Ascending aorta (tissue), 2 donors: Measurements from ENCODE around the gene CAMK2N1. TPM values are rescaled to one million over a fixed set of nuclear protein-coding genes. Genes with fewer than 3 reads are reported as not detected.

Experiments used
- DNase-seq, 2 donors: peaks; one replicate each; pipeline ENCODE4 v3.0.0-alpha.2; 2019; ENCODE audit warnings: low spot score in 2 of 2
- H3K27ac ChIP-seq, 2 donors: fragments of 200-600 bp; sonication (generic); one replicate each; pipeline ENCODE4 v1.5.1; 2016 to 2017; ENCODE audit warnings: mild to moderate bottlenecking in 1 of 2
- H3K27me3 ChIP-seq: fragments of 200-600 bp; sonication (generic); one replicate; pipeline ENCODE4 v1.5.1; 2017
- H3K36me3 ChIP-seq, 2 donors: fragments of 200-600 bp; sonication (generic); one replicate each; pipeline ENCODE4 v1.5.1; 2016
- H3K4me1 ChIP-seq, 2 donors: fragments of 200-600 bp; sonication (generic); one replicate each; pipeline ENCODE4 v1.5.1; 2016 to 2017; ENCODE audit warnings: mild to moderate bottlenecking in 1 of 2
- H3K4me3 ChIP-seq, 2 donors: fragments of 200-600 bp; sonication (generic); one replicate each; pipeline ENCODE4 v1.5.1; 2016 to 2017; ENCODE audit warnings: mild to moderate bottlenecking in 1 of 2
- H3K9me3 ChIP-seq, 2 donors: fragments of 200-600 bp; sonication (generic); one replicate each; pipeline ENCODE4 v1.5.1; 2016
- CTCF ChIP-seq, 3 experiments: fragments of 200-600 bp in 2 of 3; fragments of 450-650 bp in 1 of 3; sonication (generic) in 2 of 3; IDR thresholded peaks; one replicate each; pipeline ENCODE4 v1.5.1; 2016 to 2019; ENCODE audit warnings: antibody characterized with exemption in 3 of 3, mild to moderate bottlenecking in 1 of 3, moderate library complexity in 1 of 3
- intact Hi-C: fragments of 100-400 bp; cut with DNase I; formaldehyde crosslinking; loops from one replicate; pipeline ENCODE4 v1.15.1; 2023
- total RNA-seq: library from RNA; depleted of rRNA; stranded (reverse); fragments of >200 nt; gene quantifications from one replicate; pipeline ENCODE4 v1.1.0, GENCODE V29; 2016

Gene CAMK2N1
- total RNA-seq, 1 donor from 2014 or later: 1.9 TPM

- Histone ChIP-seq H3K27me3 (peaks cover 15% of the 10 kb centered on the region), H3K27ac (no peak overlapping the region), H3K4me3 (no peak overlapping the region), H3K9me3 (no peaks in the 10 kb centered on the region), H3K36me3 (no peaks in the 10 kb centered on the region), H3K4me1 (no peaks in the 10 kb centered on the region)
- no peak for TF ChIP-seq CTCF (IDR thresholded peaks at IDR 0.05)
- intact Hi-C loops: no loop called here
- DNase-seq: no peak
These were observed 11.6 kb downstream of the CAMK2N1 start for GRCh38 chr1:20474333-20474975.

GRCh38 chr1:20473894-20474293, 12.1 kb downstream of the CAMK2N1 start:
- no peak overlapping the region for H3K4me3 ChIP-seq
- no peaks in the 10 kb centered on the region for H3K36me3 ChIP-seq
- intact Hi-C loops: no loop called here
- peaks cover 15% of the 10 kb centered on the region for H3K27me3 ChIP-seq
- no peaks in the 10 kb centered on the region for H3K4me1 ChIP-seq
- H3K9me3 ChIP-seq: no peaks in the 10 kb centered on the region
- TF ChIP-seq CTCF (IDR thresholded peaks at IDR 0.05): no peak
- no peak overlapping the region for H3K27ac ChIP-seq
- no peak for DNase-seq

GRCh38 chr1:20472860-20473711, 12.9 kb downstream of the CAMK2N1 start:
- H3K27ac ChIP-seq: no peak overlapping the region
- intact Hi-C loops: no loop called here
- TF ChIP-seq CTCF (IDR thresholded peaks at IDR 0.05): no peak
- H3K4me1 ChIP-seq: no peaks in the 10 kb centered on the region
- H3K27me3 ChIP-seq: peaks cover 15% of the 10 kb centered on the region
- H3K9me3 ChIP-seq: no peaks in the 10 kb centered on the region
- no peaks in the 10 kb centered on the region for H3K36me3 ChIP-seq
- no peak overlapping the region for H3K4me3 ChIP-seq
- no peak for DNase-seq

- TF ChIP-seq CTCF (IDR thresholded peaks at IDR 0.05): no peak
- intact Hi-C loops: no loop called here
- Histone ChIP-seq H3K27ac (no peak overlapping the region), H3K4me3 (no peak overlapping the region), H3K27me3 (peaks cover 8% of the 10 kb centered on the region), H3K4me1 (no peaks in the 10 kb centered on the region), H3K9me3 (no peaks in the 10 kb centered on the region), H3K36me3 (no peaks in the 10 kb centered on the region)
- DNase-seq: no peak
These were observed 13.9 kb downstream of the CAMK2N1 start for GRCh38 chr1:20472121-20472520.

GRCh38 chr1:20470194-20470593, 15.8 kb downstream of the CAMK2N1 start:
- H3K27ac ChIP-seq: no peak overlapping the region
- H3K4me3 ChIP-seq: no peak overlapping the region
- no peaks in the 10 kb centered on the region for H3K27me3 ChIP-seq
- no peaks in the 10 kb centered on the region for H3K9me3 ChIP-seq
- intact Hi-C loops: no loop called here
- no peak for TF ChIP-seq CTCF (IDR thresholded peaks at IDR 0.05)
- H3K36me3 ChIP-seq: no peaks in the 10 kb centered on the region
- no peak for DNase-seq
- no peaks in the 10 kb centered on the region for H3K4me1 ChIP-seq
